IMR-90 (cell line): ENCODE data around the gene RB1. TPM values are rescaled to one million over a fixed set of nuclear protein-coding genes. Genes with fewer than 3 reads are reported as not detected.
A peak's percentile ranks its signal among the peaks of the same experiment; 100 is the strongest.

Experiments
- ATAC-seq: fragments of 200-7000 bp; cut with Tn5 transposase; 2 replicates; pipeline ENCODE4 v1.9.1; 2020; ENCODE audit warnings: low read depth, mild to moderate bottlenecking, moderate library complexity
- BruUV-seq: library from RNA; stranded (reverse); fragments of 400-500 nt; replicated peaks from 2 replicates; lab custom pipeline; 2021; lab: Mats Ljungman, UMichigan
- CTCF ChIA-PET: fragments of 300-600 bp; formaldehyde crosslinking; extraction: SDS; loops from one replicate; lab custom pipeline; 2021; ENCODE audit warnings: antibody characterized with exemption; lab: Yijun Ruan, JAX
- POLR2A ChIA-PET: fragments of 300-600 bp; sonication (Branson Sonifier 250); formaldehyde crosslinking; loops from one replicate; lab custom pipeline; 2022; ENCODE audit warnings: antibody characterized with exemption; ENCODE audit not compliant: unreplicated experiment; lab: Charles Lee
- DNase-seq: peaks from one replicate; pipeline ENCODE4 v3.0.0; 2013
- H2AFZ ChIP-seq: replicated peaks from 2 replicates; pipeline ENCODE3; 2013; ENCODE audit warnings: low read length, mild to moderate bottlenecking; ENCODE audit not compliant: poor library complexity
- H2AK5ac ChIP-seq: 2 replicates; pipeline ENCODE4 v1.6.1; 2013; ENCODE audit warnings: low read depth, low read length, inconsistent platforms
- H2AK9ac ChIP-seq: replicated peaks from 2 replicates; pipeline ENCODE3; 2013; ENCODE audit warnings: mild to moderate bottlenecking, low read depth, low read length, moderate library complexity; ENCODE audit not compliant: poor library complexity
- H2BK120ac ChIP-seq: 2 replicates; pipeline ENCODE4 v1.6.1; 2013; ENCODE audit warnings: low read depth, low read length, inconsistent platforms
- H2BK15ac ChIP-seq: 3 replicates; pipeline ENCODE4 v1.6.1; 2013; ENCODE audit warnings: low read depth, low read length, inconsistent platforms
- H2BK20ac ChIP-seq: 2 replicates; pipeline ENCODE4 v1.6.1; 2013; ENCODE audit warnings: low read depth, mild to moderate bottlenecking, inconsistent platforms, low read length, moderate library complexity
- H2BK5ac ChIP-seq: 2 replicates; pipeline ENCODE4 v1.6.1; 2013; ENCODE audit warnings: mild to moderate bottlenecking, low read depth, low read length, inconsistent platforms; ENCODE audit not compliant: poor library complexity, severe bottlenecking
- H3K14ac ChIP-seq: replicated peaks from 2 replicates; pipeline ENCODE4 v1.6.1; 2013; ENCODE audit warnings: low read depth, low read length, inconsistent platforms
- H3K18ac ChIP-seq: 2 replicates; pipeline ENCODE4 v1.6.1; 2013; ENCODE audit warnings: low read depth, low read length, control low read depth
- H3K23ac ChIP-seq: 2 replicates; pipeline ENCODE4 v1.6.1; 2013; ENCODE audit warnings: low read depth, low read length, inconsistent platforms
- H3K27ac ChIP-seq: 2 replicates; pipeline ENCODE4 v1.5.1; 2013; ENCODE audit warnings: mild to moderate bottlenecking, control low read depth, low read length; ENCODE audit not compliant: insufficient read depth
- H3K27me3 ChIP-seq: 2 replicates; pipeline ENCODE4 v1.6.1; 2013; ENCODE audit warnings: low read length; ENCODE audit not compliant: control insufficient read depth, insufficient read depth
- H3K36me3 ChIP-seq: 2 replicates; pipeline ENCODE4 v1.6.1; 2013; ENCODE audit warnings: low read length, mixed read lengths; ENCODE audit not compliant: control insufficient read depth, insufficient read depth
- H3K4ac ChIP-seq: 2 replicates; pipeline ENCODE4 v1.6.1; 2013; ENCODE audit warnings: low read depth, low read length, inconsistent platforms
- H3K4me1 ChIP-seq: 2 replicates; pipeline ENCODE4 v1.6.1; 2013; ENCODE audit warnings: low read length, mixed read lengths; ENCODE audit not compliant: control insufficient read depth, insufficient read depth
- H3K4me2 ChIP-seq: 2 replicates; pipeline ENCODE4 v1.6.1; 2013; ENCODE audit warnings: low read depth, mild to moderate bottlenecking, control low read depth, low read length, moderate library complexity
- H3K4me3 ChIP-seq: 2 replicates; pipeline ENCODE4 v1.5.1; 2013; ENCODE audit warnings: low read depth, mild to moderate bottlenecking, control low read depth, low read length, moderate library complexity; ENCODE audit not compliant: insufficient read depth
- H3K56ac ChIP-seq: 2 replicates; pipeline ENCODE4 v1.6.1; 2013; ENCODE audit warnings: low read length, inconsistent platforms; ENCODE audit not compliant: insufficient read depth; ENCODE audit errors: extremely low read depth
- H3K79me1 ChIP-seq, 2 experiments: 2 replicates each; pipeline ENCODE4 v1.6.1; 2013; ENCODE audit warnings: low read length in 2 of 2, inconsistent platforms in 1 of 2, low read depth in 1 of 2
- H3K9ac ChIP-seq: 2 replicates; pipeline ENCODE4 v1.6.1; 2013; ENCODE audit warnings: low read depth, low read length, control low read depth
- H3K9me1 ChIP-seq: 2 replicates; pipeline ENCODE4 v1.6.1; 2013; ENCODE audit warnings: low read length, inconsistent platforms; ENCODE audit not compliant: insufficient read depth
- H3K9me3 ChIP-seq: 2 replicates; pipeline ENCODE4 v1.6.1; 2013; ENCODE audit warnings: low read length; ENCODE audit not compliant: control insufficient read depth, insufficient read depth
- H4K20me1 ChIP-seq: 2 replicates; pipeline ENCODE4 v1.6.1; 2013; ENCODE audit warnings: low read length, inconsistent platforms; ENCODE audit not compliant: insufficient read depth
- H4K5ac ChIP-seq: 2 replicates; pipeline ENCODE4 v1.6.1; 2013; ENCODE audit warnings: mild to moderate bottlenecking, low read depth, low read length, control low read depth
- H4K8ac ChIP-seq, 2 experiments: 2 replicates each; pipeline ENCODE4 v1.6.1; 2013; ENCODE audit warnings: low read depth in 2 of 2, low read length in 2 of 2, control low read depth in 1 of 2, inconsistent platforms in 1 of 2
- H4K91ac ChIP-seq: 2 replicates; pipeline ENCODE4 v1.6.1; 2013; ENCODE audit warnings: low read depth, low read length, inconsistent platforms; ENCODE audit not compliant: insufficient read depth
- BHLHE40 ChIP-seq: fragments of 150-350 bp; IDR thresholded peaks from 2 replicates; pipeline ENCODE4 v1.6.1; 2016; ENCODE audit warnings: mild to moderate bottlenecking, low read depth, low read length
- CEBPB ChIP-seq: IDR thresholded peaks from 2 replicates; pipeline ENCODE4 v1.6.1; 2012; ENCODE audit warnings: low read depth, low read length, improper control_type of control experiment
- CHD1 ChIP-seq: IDR thresholded peaks from 2 replicates; pipeline ENCODE4 v1.6.1; 2012; ENCODE audit warnings: low read depth, low read length, improper control_type of control experiment
- FOS ChIP-seq: fragments of 150-350 bp; IDR thresholded peaks from 2 replicates; pipeline ENCODE4 v1.6.1; 2016; ENCODE audit warnings: low read depth, low read length
- MAFK ChIP-seq: IDR thresholded peaks from 2 replicates; pipeline ENCODE4 v1.6.1; 2012; ENCODE audit warnings: low read depth, low read length, improper control_type of control experiment
- MAZ ChIP-seq: IDR thresholded peaks from 2 replicates; pipeline ENCODE4 v1.6.1; 2012; ENCODE audit warnings: low read depth, mild to moderate bottlenecking, low read length, improper control_type of control experiment, moderate library complexity, borderline replicate concordance
- MXI1 ChIP-seq: IDR thresholded peaks from 2 replicates; pipeline ENCODE4 v1.6.1; 2012; ENCODE audit warnings: low read depth, mild to moderate bottlenecking, low read length, moderate library complexity, borderline replicate concordance
- NFE2L2 ChIP-seq: fragments of 150-350 bp; IDR thresholded peaks from 2 replicates; pipeline ENCODE4 v1.6.1; 2016; ENCODE audit warnings: low read depth, mild to moderate bottlenecking, low read length
- POLR2A ChIP-seq: IDR thresholded peaks from 2 replicates; pipeline ENCODE4 v1.6.1; 2012; ENCODE audit warnings: mild to moderate bottlenecking, low read depth, low read length
- RAD21 ChIP-seq: IDR thresholded peaks from 2 replicates; pipeline ENCODE4 v1.6.1; 2012; ENCODE audit warnings: low read length, improper control_type of control experiment
- RCOR1 ChIP-seq: IDR thresholded peaks from 2 replicates; pipeline ENCODE4 v1.6.1; 2012; ENCODE audit warnings: mild to moderate bottlenecking, low read length, improper control_type of control experiment; ENCODE audit not compliant: insufficient replicate concordance
- RFX5 ChIP-seq: IDR thresholded peaks from 2 replicates; pipeline ENCODE4 v1.8.0; 2012; ENCODE audit warnings: low read depth, mild to moderate bottlenecking, low read length, moderate library complexity
- SMC3 ChIP-seq: fragments of 150-350 bp; IDR thresholded peaks from 2 replicates; pipeline ENCODE4 v1.6.1; 2016; ENCODE audit warnings: low read depth, mild to moderate bottlenecking, antibody characterized with exemption, low read length, moderate library complexity
- WGBS, 2 experiments: methylation state at CpG; one replicate each; pipeline versions ENCODE4 v1.1.5 to v1.1.7; 2013; ENCODE audit warnings: missing lambda C conversion rate in 2 of 2; ENCODE audit not compliant: insufficient read length in 1 of 2; ENCODE audit errors: extremely low coverage in 2 of 2; 5-methylcytosine and 5-hydroxymethylcytosine counted together
- dilution Hi-C: fragments of 300-500 bp; cut with HindIII; formaldehyde crosslinking; loops from one replicate; pipeline ENCODE4 v1.14.3; 2018; ENCODE audit warnings: low sequenced_read_pairs; ENCODE audit not compliant: unreplicated experiment
- in situ Hi-C: fragments of 300-500 bp; cut with MboI; formaldehyde crosslinking; loops from 3 replicates; pipeline ENCODE4 v1.14.3; 2019; ENCODE audit warnings: low sequenced_read_pairs, inconsistent platforms, mixed read lengths
- intact Hi-C: fragments of 100-400 bp; cut with micrococcal nuclease; formaldehyde crosslinking; loops from 2 replicates; pipeline ENCODE4 v1.10.0; 2022
- polyA plus RNA-seq, 3 experiments: library from polyadenylated mRNA; depleted of rRNA; stranded (reverse); fragments of >200 nt; gene quantifications; 2 replicates each; pipeline ENCODE4 v1.2.3, GENCODE V29; 2012; ENCODE audit warnings: low replicate concordance in 1 of 3
- total RNA-seq: library from RNA; depleted of rRNA; stranded (reverse); fragments of >200 nt; gene quantifications from 2 replicates; pipeline ENCODE4 v1.2.3, GENCODE V29; 2012
- TF ChIP-seq, protein P1 (sequence below): fragments of 150-350 bp; IDR thresholded peaks from 2 replicates; pipeline ENCODE4 v1.6.1; 2016; ENCODE audit warnings: low read depth, mild to moderate bottlenecking, low read length, moderate library complexity, borderline replicate concordance
- TF ChIP-seq, protein P2 (sequence below): fragments of 150-350 bp; IDR thresholded peaks from 2 replicates; pipeline ENCODE4 v1.6.1; 2017; ENCODE audit warnings: mild to moderate bottlenecking, antibody characterized with exemption, low read length, low read depth
- TF ChIP-seq, protein P3 (sequence below): conservative IDR thresholded peaks from 2 replicates; pipeline ENCODE4 v1.5.1; 2012; ENCODE audit warnings: mild to moderate bottlenecking, low read depth, low read length, improper control_type of control experiment

Gene RB1
- total and polyA plus RNA-seq, 2 of the 4 experiments (the other 2 are of a cell fraction) = 11.4 to 15.4 TPM

DNA sequence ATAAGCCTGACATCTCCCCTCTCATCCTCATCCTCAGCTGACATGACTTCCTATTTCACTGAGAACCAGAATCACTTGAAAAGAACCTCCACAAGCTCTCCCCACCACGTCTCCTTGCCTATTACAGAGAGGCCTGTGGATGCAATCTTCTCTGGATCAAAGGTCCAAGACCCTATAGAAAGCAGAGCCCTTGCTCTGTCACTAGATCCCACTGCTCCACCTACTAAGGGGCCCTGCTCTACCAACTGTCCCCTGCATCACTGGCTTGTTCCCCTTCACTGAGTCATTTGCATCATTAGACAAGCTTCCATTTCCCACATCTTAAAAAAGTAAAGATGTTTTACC, 188.5 kb downstream of the RB1 start:
- TF ChIP-seq, protein P1, sequence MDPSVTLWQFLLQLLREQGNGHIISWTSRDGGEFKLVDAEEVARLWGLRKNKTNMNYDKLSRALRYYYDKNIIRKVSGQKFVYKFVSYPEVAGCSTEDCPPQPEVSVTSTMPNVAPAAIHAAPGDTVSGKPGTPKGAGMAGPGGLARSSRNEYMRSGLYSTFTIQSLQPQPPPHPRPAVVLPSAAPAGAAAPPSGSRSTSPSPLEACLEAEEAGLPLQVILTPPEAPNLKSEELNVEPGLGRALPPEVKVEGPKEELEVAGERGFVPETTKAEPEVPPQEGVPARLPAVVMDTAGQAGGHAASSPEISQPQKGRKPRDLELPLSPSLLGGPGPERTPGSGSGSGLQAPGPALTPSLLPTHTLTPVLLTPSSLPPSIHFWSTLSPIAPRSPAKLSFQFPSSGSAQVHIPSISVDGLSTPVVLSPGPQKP = no peak
- TF ChIP-seq FOS (no peak), BHLHE40 (no peak), CHD1 (no peak), RAD21 (no peak), POLR2A (no peak), NFE2L2 (no peak), RCOR1 (no peak), MXI1 (no peak), RFX5 (no peak), CEBPB (no peak), MAZ (no peak), MAFK (no peak), SMC3 (no peak)
- TF ChIP-seq, protein P2, sequence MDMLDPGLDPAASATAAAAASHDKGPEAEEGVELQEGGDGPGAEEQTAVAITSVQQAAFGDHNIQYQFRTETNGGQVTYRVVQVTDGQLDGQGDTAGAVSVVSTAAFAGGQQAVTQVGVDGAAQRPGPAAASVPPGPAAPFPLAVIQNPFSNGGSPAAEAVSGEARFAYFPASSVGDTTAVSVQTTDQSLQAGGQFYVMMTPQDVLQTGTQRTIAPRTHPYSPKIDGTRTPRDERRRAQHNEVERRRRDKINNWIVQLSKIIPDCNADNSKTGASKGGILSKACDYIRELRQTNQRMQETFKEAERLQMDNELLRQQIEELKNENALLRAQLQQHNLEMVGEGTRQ = no peak
- TF ChIP-seq, protein P3, sequence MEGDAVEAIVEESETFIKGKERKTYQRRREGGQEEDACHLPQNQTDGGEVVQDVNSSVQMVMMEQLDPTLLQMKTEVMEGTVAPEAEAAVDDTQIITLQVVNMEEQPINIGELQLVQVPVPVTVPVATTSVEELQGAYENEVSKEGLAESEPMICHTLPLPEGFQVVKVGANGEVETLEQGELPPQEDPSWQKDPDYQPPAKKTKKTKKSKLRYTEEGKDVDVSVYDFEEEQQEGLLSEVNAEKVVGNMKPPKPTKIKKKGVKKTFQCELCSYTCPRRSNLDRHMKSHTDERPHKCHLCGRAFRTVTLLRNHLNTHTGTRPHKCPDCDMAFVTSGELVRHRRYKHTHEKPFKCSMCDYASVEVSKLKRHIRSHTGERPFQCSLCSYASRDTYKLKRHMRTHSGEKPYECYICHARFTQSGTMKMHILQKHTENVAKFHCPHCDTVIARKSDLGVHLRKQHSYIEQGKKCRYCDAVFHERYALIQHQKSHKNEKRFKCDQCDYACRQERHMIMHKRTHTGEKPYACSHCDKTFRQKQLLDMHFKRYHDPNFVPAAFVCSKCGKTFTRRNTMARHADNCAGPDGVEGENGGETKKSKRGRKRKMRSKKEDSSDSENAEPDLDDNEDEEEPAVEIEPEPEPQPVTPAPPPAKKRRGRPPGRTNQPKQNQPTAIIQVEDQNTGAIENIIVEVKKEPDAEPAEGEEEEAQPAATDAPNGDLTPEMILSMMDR = no peak
- ChIA-PET CTCF (no interaction called here), POLR2A (interaction anchor here (0.9 kb wide), 1 partner anchor 116 kb away, joined by 12 read pairs; no protein-coding TSS in a partner anchor)
- H3K4ac ChIP-seq = no peak overlapping the region
- no peak overlapping the region for H2AK9ac ChIP-seq
- in situ Hi-C loops (no loop called here), intact Hi-C loops (no loop called here), dilution Hi-C loops (no loop called here)
- WGBS, 2 experiments = no CpG with 5 or more reads among the region's 1 CpG
- no peaks in the 10 kb centered on the region for H3K4me1 ChIP-seq
- H4K20me1 ChIP-seq = no peaks in the 10 kb centered on the region
- no peaks in the 10 kb centered on the region for H3K36me3 ChIP-seq
- H2BK5ac ChIP-seq = no peak overlapping the region
- H2BK20ac ChIP-seq = no peak overlapping the region
- H3K23ac ChIP-seq = no peak overlapping the region
- H3K9ac ChIP-seq = no peak overlapping the region
- H4K8ac ChIP-seq = 0 out of 4 replicates have a peak overlapping the region, but pooled peaks of 1 of the 2 experiments have one; percentile 28
- no peak overlapping the region for H4K91ac ChIP-seq
- no peak overlapping the region for H3K18ac ChIP-seq
- H3K14ac ChIP-seq = no peak overlapping the region
- no peaks in the 10 kb centered on the region for H3K27me3 ChIP-seq
- H3K4me2 ChIP-seq = no peak overlapping the region
- no peaks in the 10 kb centered on the region; the same call in 1 of the 2 replicates for H3K9me1 ChIP-seq
- H4K5ac ChIP-seq = no peak overlapping the region
- BruUV-seq = no TSS peak
- H2BK15ac ChIP-seq = no peak overlapping the region
- no peak overlapping the region for H3K56ac ChIP-seq
- ATAC-seq = no peak
- no peak overlapping the region for H2BK120ac ChIP-seq
- DNase-seq = no peak
- H2AK5ac ChIP-seq = no peak overlapping the region
- no peak overlapping the region for H2AFZ ChIP-seq
- H3K9me3 ChIP-seq = no peaks in the 10 kb centered on the region
- H3K27ac ChIP-seq = no peak overlapping the region
- H3K79me1 ChIP-seq = no peaks in the 10 kb centered on the region
- no peak overlapping the region for H3K4me3 ChIP-seq
